ENCODE data around the gene SH3PXD2B.

The SH3PXD2B gene

GRCh38 chr5:172454358-172455086 lies at the start of gene SH3PXD2B:
SH3PXD2B (minus strand) TSS chr5:172454525; CDS start chr5:172454352, 173 bp downstream.
- DNase-seq, result no peak

GRCh38 chr5:172502969-172503368 lies 48.6 kb upstream of the SH3PXD2B start:
- no peak for DNase-seq

GRCh38 chr5:172502410-172502809 lies 48.1 kb upstream of the SH3PXD2B start:
- DNase-seq, result no peak

GRCh38 chr5:172501708-172502320 lies 47.5 kb upstream of the SH3PXD2B start:
- DNase-seq, result no peak

- no peak for DNase-seq
Measured at GRCh38 chr5:172499287-172499686, 45.0 kb upstream of the SH3PXD2B start.

- no peak for DNase-seq
Measured at GRCh38 chr5:172498431-172499129, 44.3 kb upstream of the SH3PXD2B start.

- DNase-seq, result no peak
Measured at GRCh38 chr5:172497591-172498255, 43.4 kb upstream of the SH3PXD2B start.

- DNase-seq, result no peak
Measured at GRCh38 chr5:172496671-172497371, 42.5 kb upstream of the SH3PXD2B start.

- no peak for DNase-seq
Measured at GRCh38 chr5:172494630-172495505, 40.5 kb upstream of the SH3PXD2B start.

GRCh38 chr5:172493906-172494305 lies 39.6 kb upstream of the SH3PXD2B start:
- no peak for DNase-seq

- no peak for DNase-seq
Measured at GRCh38 chr5:172493461-172493860, 39.1 kb upstream of the SH3PXD2B start.

- no peak for DNase-seq
Measured at GRCh38 chr5:172493002-172493401, 38.7 kb upstream of the SH3PXD2B start.

GRCh38 chr5:172492097-172492840 lies 37.9 kb upstream of the SH3PXD2B start:
- no peak for DNase-seq

GRCh38 chr5:172491481-172491880 lies 37.2 kb upstream of the SH3PXD2B start:
- no peak for DNase-seq

GRCh38 chr5:172490514-172491461 lies 36.5 kb upstream of the SH3PXD2B start:
- no peak for DNase-seq

GRCh38 chr5:172488221-172488620 lies 33.9 kb upstream of the SH3PXD2B start:
- no peak for DNase-seq

GRCh38 chr5:172487671-172488070 lies 33.3 kb upstream of the SH3PXD2B start:
- no peak for DNase-seq

GRCh38 chr5:172486912-172487311 lies 32.6 kb upstream of the SH3PXD2B start:
- no peak for DNase-seq

GRCh38 chr5:172486451-172486850 lies 32.1 kb upstream of the SH3PXD2B start:
- no peak for DNase-seq
